K562 (cell line): ENCODE results near the gene TP53TG5. TPM values are rescaled to one million over a fixed set of nuclear protein-coding genes. Genes with fewer than 3 reads are reported as not detected.

Source experiments
- ATF1 ChIP-seq, 2 experiments: fragments of 450-650 bp in 1 of 2; IDR thresholded peaks; 2 replicates each; pipeline ENCODE4 v1.6.1; 2016; ENCODE audit warnings: missing compliant biosample characterization in 1 of 2, missing genetic modification characterization in 1 of 2
- ATF6 ChIP-seq: sonication (generic); formaldehyde crosslinking; IDR thresholded peaks from 2 replicates; pipeline ENCODE4 v1.4.0; 2020; ENCODE audit warnings: mild to moderate bottlenecking, missing genetic modification reagents
- CREB1 ChIP-seq, 2 experiments: sonication (generic) in 1 of 2; formaldehyde crosslinking in 1 of 2; IDR thresholded peaks; 2 replicates each; pipeline versions ENCODE4 v1.6.1 to v1.8.0; 2012 to 2022; ENCODE audit warnings: inconsistent platforms in 1 of 2, mild to moderate bottlenecking in 1 of 2, missing genetic modification reagents in 1 of 2, moderate library complexity in 1 of 2
- ELF4 ChIP-seq: fragments of 450-650 bp; formaldehyde crosslinking; IDR thresholded peaks from 2 replicates; pipeline ENCODE4 v1.4.0; 2022; ENCODE audit warnings: missing genetic modification characterization
- ESRRB ChIP-seq: fragments of 250-450 bp; sonication (Bioruptor Pico); IDR thresholded peaks from 2 replicates; pipeline ENCODE4 v1.5.0; 2020; ENCODE audit warnings: mild to moderate bottlenecking, moderate library complexity, borderline replicate concordance
- ETS1 ChIP-seq: conservative IDR thresholded peaks from 2 replicates; pipeline ENCODE4 v1.6.1; 2011; ENCODE audit warnings: low read depth, mild to moderate bottlenecking, low read length; ENCODE audit not compliant: control insufficient read depth
- ID3 ChIP-seq, 2 experiments: fragments of 250-450 bp in 1 of 2; fragments of 450-650 bp in 1 of 2; sonication (Bioruptor Pico) in 1 of 2; IDR thresholded peaks; 2 replicates each; pipeline versions ENCODE4 v1.6.1 to v1.8.0; 2016 to 2021; ENCODE audit warnings: mild to moderate bottlenecking in 2 of 2, moderate library complexity in 2 of 2, missing compliant biosample characterization in 1 of 2, missing genetic modification characterization in 1 of 2
- MAFG ChIP-seq: fragments of 450-650 bp; conservative IDR thresholded peaks from 2 replicates; pipeline ENCODE4 v1.6.1; 2016; ENCODE audit warnings: missing genetic modification characterization, missing compliant biosample characterization
- MAZ ChIP-seq, 2 experiments: fragments of 450-650 bp in 1 of 2; sonication (generic) in 1 of 2; formaldehyde crosslinking; IDR thresholded peaks in 1 of 2; conservative IDR thresholded peaks in 1 of 2; 2 replicates each; pipeline versions ENCODE4 v1.4.0 to v1.5.0; 2020; ENCODE audit warnings: mild to moderate bottlenecking in 1 of 2, missing genetic modification reagents in 1 of 2
- MBD2 ChIP-seq: sonication (generic); IDR thresholded peaks from 2 replicates; pipeline ENCODE4 v1.6.1; 2016; ENCODE audit warnings: low read depth, borderline replicate concordance
- MEIS2 ChIP-seq: fragments of 450-650 bp; IDR thresholded peaks from 2 replicates; pipeline ENCODE4 v1.6.1; 2014; ENCODE audit warnings: mild to moderate bottlenecking; ENCODE audit not compliant: partially characterized antibody
- MTA2 ChIP-seq: fragments of 450-650 bp; IDR thresholded peaks from 2 replicates; pipeline ENCODE4 v1.6.1; 2016; ENCODE audit warnings: low read depth
- NFRKB ChIP-seq: fragments of 450-650 bp; IDR thresholded peaks from 2 replicates; pipeline ENCODE4 v1.6.1; 2016; ENCODE audit warnings: low read depth
- TCF7L2 ChIP-seq: fragments of 150-350 bp; IDR thresholded peaks from 2 replicates; pipeline ENCODE4 v1.6.1; 2016; ENCODE audit warnings: low read depth, mild to moderate bottlenecking, low read length, moderate library complexity
- TFAP4 ChIP-seq: sonication (generic); formaldehyde crosslinking; IDR thresholded peaks from 2 replicates; pipeline ENCODE4 v1.8.0; 2022; ENCODE audit warnings: missing genetic modification reagents, mild to moderate bottlenecking, moderate library complexity, borderline replicate concordance
- VEZF1 ChIP-seq: fragments of 200-800 bp; sonication (Bioruptor generic); IDR thresholded peaks from 2 replicates; pipeline ENCODE4 v1.6.1; 2017; ENCODE audit warnings: missing genetic modification characterization, missing compliant biosample characterization
- ZBTB12 ChIP-seq: fragments of 250-450 bp; sonication (Bioruptor Pico); IDR thresholded peaks from 2 replicates; pipeline ENCODE4 v1.4.0; 2020
- polyA plus RNA-seq, 8 experiments: library from polyadenylated mRNA; depleted of rRNA in 4 of 8; stranded (reverse) in 5 of 8; unstranded in 3 of 8; fragments of >200 nt; fragmentation: Nextera tagmentation in 2 of 8; fragmentation: Illumina TruSeq in 1 of 8; extraction: Ambion mirVana in 2 of 8; extraction: Trizol in 1 of 8; gene quantifications; 2 replicates each; pipeline versions ENCODE4 v1.2.1 to v1.2.3, GENCODE V29; 2011 to 2014; ENCODE audit warnings: inconsistent platforms in 1 of 8, missing spikeins in 1 of 8
- total RNA-seq, 7 experiments: library from RNA; depleted of rRNA in 6 of 7; stranded (reverse); fragments of >200 nt in 6 of 7; fragmentation: Illumina TruSeq in 2 of 7; extraction: Trizol in 2 of 7; gene quantifications; 2 replicates each; pipeline versions ENCODE4 v1.2.1 to v1.2.3, GENCODE V29; 2011 to 2021; ENCODE audit warnings: low replicate concordance in 1 of 7

Gene TP53TG5
- total and polyA plus RNA-seq, 9 of the 15 experiments (the other 6 are each of a cell fraction or from before 2014, with no cell fraction given) = 0.04 to 0.05 (median 0.04) TPM; not detected in 6

GRCh38 chr20:45362804-45363610 lies 15.1 kb downstream of the TP53TG5 start, which contains the start of gene SYS1 (continued):
- TF ChIP-seq ATF6 (CRISPR knock-in tag) (peak; percentile 36; the same call in 1 of the 2 replicates), MAZ (CRISPR knock-in tag; conservative IDR thresholded peaks at IDR 0.05 in 1 of 2, IDR thresholded peaks at IDR 0.05 in 1 of 2) (peak; percentile 76 to 89; a peak in 3 of 4 replicates), TCF7L2 (peak; percentile 83), MEIS2 (peak; percentile 96), ID3 (CRISPR knock-in tag; IDR thresholded peaks at IDR 0.05) (no peak), ID3 (tag; IDR thresholded peaks at IDR 0.05) (peak; percentile 55; the same call in 1 of the 2 replicates), MTA2 (no peak), NFRKB (0 out of 2 replicates have a peak, but pooled peaks have one; percentile 54), CREB1 (IDR thresholded peaks at IDR 0.05) (no peak), CREB1 (CRISPR knock-in tag; IDR thresholded peaks at IDR 0.05) (peak; percentile 63; the same call in 1 of the 2 replicates), ELF4 (peak; percentile 44), MAFG (no peak), ATF1 (CRISPR knock-in tag; IDR thresholded peaks at IDR 0.05) (no peak), ATF1 (tag; IDR thresholded peaks at IDR 0.05) (peak; percentile 92), ESRRB (CRISPR knock-in tag) (no peak), MBD2 (peak; percentile 92), ETS1 (peak; percentile 83; the same call in 1 of the 2 replicates), VEZF1 (CRISPR knock-in tag) (peak; percentile 89), ZBTB12 (CRISPR knock-in tag) (0 out of 2 replicates have a peak, but pooled peaks have one; percentile 26), TFAP4 (CRISPR knock-in tag) (peak; percentile 90; the same call in 1 of the 2 replicates)
